ENCODE measurements around the gene CNN3.

Gene CNN3

DNA sequence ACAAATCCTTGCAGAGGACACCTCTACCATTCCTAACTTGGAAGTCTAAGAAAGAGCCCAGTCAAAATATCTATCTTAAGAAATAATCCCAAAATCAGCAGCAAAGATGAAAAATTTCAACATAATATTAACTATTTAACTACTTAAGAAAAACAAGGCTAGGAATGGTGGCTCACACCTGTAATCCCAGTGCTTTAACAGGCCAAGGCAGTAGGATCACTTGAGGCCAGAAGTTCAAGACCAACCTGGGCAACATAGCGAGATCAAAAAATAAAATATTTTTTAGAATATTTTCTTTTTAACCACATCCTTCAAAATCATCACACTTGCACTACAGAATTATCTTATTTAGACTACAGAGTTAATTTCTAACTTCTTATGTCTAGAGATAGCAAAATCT lies 4.9 kb downstream of the CNN3 start:
- no peak for DNase-seq

DNA sequence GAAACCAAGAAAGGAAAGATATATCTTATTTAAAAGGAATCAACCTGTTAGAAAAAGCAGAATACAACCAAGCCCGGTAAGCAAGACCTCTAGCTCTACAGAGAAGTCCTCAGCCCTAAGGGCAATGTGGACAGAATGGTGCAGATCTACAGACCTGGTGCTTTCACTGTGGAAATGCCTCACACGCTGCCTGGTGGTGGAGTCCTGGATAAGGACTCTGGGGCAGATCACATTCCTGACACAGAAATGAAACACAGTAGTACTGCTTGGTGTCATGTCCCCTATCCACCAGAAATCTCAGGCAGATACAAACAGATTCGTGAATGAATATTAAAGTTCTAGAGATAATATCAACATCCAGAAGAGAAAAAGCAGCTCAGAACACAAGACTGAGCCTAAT lies 6.8 kb downstream of the CNN3 start:
- DNase-seq: no peak

DNA sequence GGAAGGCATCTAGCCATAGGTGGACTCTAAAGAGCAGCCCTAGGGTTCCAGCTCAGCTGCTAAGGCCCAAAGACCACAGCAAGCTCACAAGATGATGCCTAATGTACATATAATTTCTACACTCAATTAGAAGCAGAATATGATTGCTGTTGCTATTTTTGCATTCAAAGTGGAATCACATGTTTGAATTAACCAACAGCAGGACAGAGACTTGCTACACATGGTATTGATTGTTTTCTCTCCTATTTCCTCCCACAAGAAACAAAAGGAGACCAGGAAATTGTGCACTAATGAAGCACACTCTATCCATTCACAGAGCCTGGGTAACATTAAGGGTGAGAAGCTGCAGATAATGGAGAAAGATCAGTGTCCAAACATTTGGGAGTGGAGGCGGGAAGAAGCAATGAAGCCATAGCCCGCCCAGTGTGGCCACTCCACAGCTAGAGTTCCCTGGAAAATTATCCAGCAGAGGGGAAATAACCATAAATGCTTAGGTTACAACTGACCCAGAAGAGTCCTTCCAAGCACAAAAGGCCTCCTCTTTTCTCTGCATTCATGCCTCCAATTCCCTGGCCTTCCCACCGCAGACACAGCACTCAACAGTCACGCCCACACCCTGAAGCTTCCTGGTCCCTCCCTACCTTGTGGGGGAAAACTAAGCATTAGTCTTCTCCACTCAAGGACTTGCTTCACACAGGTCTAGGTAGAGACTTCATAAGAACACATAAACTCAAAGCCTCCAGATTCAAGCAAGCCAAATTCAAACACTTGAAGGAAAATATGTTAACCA lies 7.5 kb downstream of the CNN3 start:
- DNase-seq: no peak

DNA sequence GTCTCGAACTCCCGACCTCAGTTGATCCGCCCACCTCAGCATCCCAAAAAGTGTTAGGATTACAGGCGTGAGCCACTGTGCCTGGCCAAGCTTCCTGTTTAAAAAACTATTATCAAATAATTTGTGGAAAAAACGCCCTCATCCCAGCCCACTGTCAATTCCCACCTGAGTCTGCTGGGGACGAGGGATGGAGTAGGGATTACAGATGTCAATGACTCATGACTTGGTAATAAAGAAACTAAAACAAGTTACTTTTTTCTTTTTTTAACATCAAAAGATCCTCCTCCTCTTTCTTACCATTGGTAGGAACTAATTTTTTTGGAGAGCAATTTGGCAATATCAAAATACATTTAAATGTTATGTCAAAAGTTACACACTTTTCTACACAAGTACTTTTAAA lies 9.7 kb downstream of the CNN3 start:
- DNase-seq: no peak

DNA sequence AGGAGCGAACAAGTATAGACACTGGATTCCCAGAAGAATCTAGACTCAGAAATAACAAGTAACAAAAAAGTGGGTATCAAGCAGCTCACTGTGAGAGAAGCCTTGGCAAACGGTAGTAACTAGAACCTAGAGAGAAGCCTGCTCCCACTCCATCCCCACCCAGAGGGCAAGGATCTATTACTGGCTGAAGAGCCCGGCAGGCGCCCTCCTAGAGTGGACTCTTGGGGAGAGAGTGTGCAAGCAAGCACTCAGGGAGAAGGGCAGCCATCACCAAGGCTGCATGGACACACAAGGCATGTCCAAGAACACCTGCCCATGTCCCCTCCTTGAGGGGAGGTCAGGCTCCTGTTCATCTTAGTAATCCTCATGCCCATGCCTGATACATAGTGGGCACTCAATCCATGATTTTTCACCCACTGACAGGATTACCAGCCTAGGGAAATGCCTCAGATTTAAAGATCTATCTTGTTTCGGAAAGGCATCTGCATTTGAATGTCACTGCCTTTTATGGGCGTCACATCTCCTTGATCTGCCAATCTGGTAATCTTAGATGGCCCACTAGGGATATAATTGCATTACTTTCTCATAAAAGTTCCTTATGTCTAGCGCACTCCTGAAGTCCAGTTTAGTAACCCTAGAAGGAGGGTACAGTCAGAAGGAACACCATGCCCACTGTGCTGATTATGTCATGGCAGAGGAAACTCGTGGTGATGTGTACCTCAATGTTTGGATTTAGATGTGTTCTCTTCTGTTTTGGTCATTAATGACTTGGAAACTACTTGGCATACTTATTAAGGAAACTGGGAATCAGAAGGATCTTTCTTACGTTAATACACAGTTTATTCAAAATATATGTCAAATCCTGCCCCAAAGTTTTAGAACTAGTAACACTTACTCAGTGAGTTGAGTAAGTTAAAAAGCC lies 14.4 kb downstream of the CNN3 start:
- no peak for DNase-seq

DNA sequence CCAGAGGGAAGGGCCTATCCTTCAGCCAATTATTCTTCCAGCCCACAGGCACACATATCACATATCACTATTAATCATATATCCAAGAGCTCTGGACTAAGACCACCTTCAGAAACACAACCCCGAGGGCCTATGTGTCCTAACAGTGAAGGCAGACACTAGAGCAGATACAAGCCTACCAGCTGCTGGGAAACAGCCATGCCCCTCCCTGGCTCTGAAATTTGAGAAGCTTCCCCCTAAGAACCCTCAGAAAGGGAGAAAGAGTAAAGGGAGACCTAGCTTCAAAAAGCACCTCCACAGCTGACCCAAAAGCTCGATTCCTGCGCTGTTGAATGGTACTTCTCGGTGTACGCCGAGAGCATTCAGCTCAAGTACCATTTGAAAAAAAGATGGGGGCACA lies 17.4 kb downstream of the CNN3 start:
- no peak for DNase-seq

DNA sequence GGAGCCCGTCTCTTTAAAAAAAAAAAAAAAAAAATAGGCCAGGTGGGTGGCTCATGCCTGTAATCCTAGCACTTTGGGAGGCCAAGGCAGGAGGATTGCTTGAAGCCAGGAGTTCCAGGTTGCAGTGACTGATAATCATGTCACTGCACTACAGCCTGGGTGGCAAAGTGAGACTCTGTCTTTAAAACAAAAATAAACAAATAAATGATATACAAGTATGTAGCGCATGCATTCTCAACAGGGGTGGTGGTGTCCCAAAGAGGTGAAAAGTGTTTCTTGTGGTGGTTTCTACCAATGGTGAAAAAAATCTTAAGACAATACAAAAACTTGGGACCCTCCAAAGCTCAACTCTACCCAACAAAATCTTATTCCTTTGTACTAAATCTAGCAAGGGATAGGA lies 17.9 kb downstream of the CNN3 start:
- DNase-seq: no peak

DNA sequence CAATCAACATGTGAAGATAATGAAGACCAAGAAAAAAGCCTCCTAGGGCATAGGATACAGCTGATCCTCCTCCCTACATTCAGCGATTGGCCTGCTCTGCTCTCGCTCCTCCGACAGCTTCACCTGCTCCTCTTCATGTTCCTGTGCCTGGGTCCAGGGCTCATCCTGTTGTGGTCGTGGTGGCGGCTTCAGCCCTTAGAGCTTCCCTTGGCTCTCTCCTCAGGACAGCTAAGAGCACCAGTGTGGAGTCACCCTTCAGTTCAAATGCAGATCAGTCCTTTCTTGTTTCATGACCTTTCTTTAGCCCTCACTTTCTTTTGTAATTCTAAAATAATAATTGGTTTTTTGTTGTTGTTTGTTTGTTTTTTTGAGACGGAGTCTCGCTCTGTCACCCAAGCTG lies 18.7 kb downstream of the CNN3 start:
- no peak for DNase-seq

DNA sequence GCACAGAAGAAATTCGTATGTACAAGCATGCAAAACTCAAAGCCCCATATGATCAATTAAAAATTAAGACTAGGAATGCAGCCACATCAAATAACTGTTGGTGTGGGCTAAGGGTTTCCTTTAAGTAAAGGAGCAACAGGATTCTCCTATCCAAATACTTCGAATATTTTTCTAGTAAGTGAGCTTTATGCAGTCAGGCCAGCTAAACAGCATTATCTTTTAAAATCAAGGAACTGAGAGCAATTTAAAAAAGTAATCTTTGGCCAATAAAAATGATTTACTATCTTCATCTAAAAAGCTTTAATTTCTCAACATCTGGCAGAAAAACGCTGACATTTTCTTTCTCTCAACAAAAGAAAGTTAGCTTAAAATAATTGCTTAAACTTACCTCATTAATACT lies 19.8 kb downstream of the CNN3 start:
- no peak for DNase-seq

DNA sequence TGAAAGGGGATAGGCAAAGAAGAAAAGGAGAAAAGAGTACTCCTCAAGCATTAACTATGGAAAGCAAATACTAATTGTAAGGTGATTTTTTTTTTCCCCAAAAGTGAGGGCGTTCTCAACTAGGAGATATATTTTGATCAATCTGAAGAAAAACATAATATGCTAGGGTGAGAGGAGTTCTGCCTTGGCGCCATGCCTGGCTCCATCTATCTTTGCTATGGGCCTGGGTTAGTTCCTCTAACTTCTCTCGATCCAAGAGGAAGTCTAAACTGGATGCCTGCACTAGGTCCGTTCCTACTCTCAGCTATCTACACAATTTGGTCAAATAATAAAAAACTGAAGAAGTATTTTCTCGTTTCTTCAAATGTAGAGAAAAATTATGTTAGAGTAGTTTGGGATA lies 20.5 kb downstream of the CNN3 start:
- DNase-seq: no peak

DNA sequence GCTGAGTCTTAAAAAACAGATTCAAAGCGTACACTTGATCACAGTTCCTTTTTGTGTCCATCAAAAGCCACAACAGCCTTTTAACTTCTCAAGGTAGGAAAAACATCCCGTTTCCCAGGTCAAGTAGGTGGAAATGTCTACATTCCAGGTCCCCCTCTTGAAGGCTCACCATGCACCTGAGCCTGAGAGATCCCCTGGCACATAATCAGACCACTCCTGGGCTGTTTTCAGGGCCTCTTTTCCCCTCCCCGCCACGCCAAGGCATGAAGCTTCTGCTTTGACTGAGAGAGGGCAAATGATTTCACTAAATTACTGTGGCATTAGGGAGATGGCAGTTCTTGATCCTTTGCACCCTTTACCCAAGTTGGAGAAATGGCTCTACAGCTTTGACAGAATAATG lies 21.7 kb downstream of the CNN3 start:
- DNase-seq: no peak

DNA sequence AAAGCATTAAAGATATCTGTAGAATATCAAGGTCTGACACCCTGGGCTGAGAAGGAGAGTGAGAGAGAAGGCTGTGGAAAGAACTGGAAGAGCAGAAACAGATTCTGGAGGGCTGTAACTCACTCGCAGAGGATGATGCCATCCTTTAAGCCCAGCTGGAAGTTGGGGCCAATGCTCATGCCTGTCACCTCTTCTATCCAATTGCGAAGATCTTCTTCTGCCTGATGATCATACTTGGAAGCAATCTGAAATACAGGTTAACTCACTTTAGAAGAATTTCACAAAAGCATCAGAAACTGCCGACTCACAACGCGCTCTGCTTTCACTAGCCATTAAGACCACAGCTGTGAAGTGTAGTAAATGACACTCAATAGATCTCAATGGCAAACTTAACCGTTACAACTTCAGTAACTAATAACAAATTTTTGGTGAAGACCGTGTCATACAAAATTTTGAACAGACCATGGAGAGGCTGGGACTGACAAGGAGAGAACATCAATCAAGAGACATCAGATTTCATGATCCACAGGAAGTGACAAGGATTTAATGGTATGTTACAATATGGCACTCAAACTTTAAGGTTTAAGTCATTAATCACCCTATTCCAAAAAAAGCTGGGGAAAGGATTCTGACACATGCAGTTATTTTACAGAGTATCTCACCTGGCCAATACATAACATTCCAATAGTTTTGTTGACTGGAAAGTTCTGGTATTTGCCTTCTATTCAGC lies 23.5 kb downstream of the CNN3 start:
- DNase-seq: no peak

DNA sequence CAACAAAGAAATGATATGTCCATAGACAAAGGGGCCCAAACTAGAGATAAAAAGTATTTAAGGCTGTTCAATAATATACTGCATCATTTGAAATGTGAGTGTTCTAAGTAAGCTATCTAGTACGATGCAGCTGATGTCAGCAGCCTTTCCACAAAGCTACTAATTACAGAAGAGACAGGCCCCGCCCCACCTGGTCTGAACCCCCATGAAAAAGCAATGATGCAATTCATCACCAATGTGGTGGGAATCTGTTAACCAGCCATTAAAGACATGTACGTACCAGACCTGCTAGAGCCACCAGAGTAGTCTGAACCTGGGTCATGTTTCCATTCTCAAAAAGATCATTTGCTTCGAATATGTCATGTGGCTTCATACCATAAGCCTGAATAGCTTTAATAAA lies 25.1 kb downstream of the CNN3 start:
- DNase-seq: no peak

DNA sequence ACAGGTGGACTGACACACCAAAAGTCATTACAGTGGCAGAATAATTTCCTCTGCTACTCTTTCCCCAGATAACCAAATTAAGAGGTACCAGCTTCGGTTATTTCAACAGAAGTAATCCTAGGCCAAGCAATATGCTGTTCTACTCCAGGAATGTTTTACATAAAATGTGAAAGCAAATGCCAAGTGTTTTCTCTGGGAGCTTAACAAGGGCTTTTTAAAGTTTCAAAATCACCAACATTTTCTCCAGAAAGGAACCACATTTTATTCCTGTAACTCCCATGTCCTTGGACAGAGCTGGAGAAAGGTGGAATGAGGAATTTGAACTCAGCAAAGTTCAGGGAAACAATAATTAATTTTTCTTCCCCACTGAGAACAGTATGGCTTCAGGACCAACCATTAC lies 27.2 kb downstream of the CNN3 start:
- DNase-seq: no peak

DNA sequence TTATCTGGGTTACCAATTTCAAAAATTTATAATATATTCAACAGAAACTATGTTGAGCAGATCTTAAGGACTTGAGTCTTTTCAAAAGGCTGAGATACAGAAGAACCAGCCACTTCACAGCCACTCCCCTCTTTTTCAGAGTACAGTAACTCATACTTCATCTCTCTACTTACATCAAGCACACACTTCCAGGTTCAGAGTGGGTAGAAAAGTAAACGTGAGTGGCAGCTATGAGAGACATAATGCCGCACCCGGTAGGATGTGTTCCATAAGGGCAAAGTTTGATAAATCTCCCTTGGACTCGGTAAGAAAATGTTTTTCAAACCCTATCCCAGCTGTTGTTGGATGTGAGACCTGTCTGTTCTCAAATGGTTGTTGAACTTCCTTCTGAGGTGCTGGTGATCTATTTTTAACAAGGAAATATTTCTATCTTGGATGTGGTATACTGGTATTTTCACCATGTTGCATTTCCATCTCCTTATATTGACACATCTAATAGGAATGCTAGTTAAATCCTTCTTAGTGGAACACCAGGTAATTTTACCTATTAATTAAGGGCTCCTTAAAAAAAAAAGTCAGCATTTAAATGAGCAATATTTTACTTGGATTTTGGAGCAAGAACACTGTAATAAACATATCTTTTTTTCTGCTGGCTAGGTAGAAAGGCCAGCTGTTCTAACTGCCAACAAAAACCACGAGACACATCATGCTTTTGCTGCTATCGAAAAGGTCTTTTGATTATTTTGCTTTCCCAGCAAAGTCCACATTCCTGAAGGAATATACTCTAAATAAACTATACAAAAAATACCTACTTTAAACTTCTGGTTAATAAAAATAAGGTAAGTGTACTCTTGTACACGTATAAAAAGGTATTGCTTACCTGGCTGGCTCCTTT lies 28.2 kb downstream of the CNN3 start:
- DNase-seq: no peak

DNA sequence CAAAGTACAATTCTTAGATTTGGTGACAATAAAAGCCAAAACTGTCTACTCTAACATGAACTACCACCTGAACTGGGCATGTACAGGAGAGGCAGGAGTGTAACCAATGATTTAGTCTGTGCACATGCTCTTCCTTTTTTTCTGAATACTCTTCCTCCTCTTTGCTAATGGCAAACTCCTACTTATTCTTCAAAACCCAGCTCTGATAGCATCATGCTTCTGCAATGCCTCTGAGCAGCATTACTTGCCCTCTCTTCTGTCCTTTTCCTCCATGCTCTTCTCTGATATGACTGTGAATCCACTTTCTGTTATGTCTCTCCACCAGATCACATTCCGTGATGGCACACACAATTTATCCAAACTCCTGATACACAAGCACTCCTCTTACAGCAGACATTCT lies 31.4 kb downstream of the CNN3 start:
- no peak for DNase-seq

DNA sequence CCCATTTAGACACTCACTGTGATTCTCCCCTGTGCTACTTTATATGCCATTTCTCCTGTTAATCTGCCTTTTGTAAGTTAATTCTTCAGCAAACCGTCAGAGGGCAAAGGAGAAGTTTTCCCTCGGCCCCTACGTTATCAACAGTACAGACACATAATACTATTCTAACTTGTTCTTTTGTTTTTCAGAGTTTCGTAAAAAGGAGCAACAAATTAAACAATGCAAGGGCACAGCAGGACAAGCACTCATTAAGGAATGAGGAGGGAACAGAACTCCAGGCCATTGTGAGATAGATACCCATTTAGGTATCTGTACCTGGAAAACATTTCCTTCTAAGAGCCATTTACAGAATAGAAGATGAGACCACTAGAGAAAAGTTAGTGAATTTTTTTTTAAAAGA lies 32.3 kb downstream of the CNN3 start:
- no peak for DNase-seq

DNA sequence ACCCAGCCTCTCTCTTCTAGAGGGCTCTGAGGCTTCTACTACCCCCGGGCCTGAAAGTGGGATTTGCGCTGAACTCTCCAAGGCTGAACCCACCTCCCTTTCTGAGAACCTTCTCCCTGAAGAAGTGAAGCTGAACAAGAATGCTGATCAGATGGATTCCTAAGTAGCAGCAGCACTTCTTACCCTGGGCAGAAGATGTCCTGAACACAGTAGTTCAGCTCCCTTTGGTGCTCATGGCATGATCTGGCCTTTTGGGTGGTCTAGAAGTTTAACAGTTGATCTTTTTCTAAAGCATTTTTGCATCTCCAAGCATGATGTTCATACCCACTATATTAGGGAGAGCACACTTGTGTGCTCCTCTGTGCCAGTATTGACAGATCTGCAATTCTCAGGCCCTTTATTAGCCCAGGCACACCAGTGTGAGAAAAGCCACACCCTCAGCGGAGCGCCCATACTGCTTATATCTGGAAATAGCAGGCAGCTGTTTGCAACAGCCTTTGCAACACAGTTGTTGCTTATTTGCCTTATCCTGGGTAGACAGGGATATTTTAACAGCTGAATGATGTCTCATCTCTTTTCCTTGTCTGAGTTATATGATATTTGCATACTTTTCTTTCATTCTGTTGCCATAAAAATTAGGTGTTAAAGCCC lies 34.2 kb downstream of the CNN3 start:
- DNase-seq: no peak

DNA sequence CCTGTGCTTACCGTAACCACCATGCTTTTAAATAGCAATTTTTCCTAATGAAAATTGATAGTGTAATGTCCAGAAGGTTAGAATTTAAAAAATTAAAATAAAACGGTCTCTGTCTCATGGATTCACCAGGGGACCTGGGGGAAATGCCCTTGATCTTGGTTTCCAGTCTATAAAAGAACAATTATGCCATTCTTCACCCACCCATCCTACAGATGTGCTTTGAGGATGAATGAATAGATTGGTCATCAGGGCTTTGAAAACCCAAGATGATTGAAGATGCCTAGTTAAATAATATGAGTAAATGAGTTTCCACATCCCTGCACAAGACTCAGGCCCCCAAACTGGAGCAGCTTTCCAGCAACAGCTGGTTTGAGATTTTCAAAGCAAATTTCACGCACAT lies 38.7 kb downstream of the CNN3 start:
- DNase-seq: no peak

DNA sequence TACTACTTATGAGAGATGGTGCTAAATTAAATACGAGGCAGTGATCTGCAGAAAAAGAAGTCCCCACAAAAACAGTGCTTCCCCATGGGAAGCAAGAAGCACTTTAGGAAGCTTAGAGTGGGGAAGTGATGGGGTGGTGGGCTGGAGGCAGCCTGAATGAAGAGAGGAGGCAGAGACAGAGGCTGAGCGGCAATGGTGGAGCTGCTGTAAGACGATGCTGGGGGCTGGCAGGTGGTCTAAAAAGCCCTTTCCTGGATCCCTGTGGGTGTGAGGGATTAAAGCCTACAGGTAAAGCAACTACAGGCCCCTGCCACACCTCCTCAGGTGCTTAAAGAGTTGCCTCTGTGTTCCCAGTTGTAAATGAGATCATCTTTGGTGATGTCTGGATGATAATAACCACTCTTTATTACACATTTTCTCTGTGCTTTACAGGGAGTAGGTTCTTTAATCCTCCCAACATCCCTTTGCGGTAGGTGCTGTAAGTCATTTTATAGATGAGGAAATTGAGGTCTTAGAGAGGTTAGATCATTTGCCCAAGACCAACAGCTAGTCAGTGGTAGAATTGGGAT lies 39.2 kb downstream of the CNN3 start:
- no peak for DNase-seq

DNA sequence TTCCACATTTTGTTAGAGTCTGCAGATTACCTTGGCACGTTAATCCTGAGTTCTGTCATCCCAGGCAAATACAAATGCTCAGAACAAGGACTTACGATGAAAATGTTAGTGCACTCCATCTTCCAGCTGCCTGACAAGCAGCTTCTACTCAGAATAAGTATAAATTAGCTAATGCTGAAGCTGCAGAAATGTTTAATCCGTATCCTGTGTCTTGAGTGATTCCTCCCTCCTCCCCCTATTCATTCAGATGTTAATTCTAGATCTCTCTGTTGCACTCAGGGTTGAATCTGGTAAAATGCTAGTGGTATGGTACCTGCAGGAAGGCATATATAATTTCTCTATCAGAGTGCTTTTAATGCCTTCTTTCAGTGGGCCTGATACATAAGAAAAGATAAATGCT lies 39.8 kb downstream of the CNN3 start:
- DNase-seq: no peak

DNA sequence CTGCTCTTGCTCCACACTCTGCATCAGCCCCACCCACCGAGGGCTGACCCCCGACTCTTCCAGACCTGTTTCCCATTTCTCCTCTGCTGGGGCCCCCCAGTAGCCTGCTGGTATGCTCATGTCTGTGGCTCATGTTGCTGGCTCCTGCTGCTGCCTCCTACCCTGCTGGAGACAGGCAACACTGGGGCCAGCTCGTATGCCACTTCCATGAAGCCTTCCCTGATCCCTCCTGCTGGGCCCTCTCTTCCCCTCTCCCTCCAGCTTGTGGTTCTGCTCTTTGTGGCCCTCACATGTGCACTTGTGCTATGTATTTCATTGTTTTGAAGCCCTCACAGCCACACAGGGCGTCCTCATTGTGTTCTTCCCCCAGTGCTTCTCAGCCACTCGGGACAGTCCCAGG lies 40.5 kb downstream of the CNN3 start:
- no peak for DNase-seq

Data from stimulated activated CD4-positive, alpha-beta T cell treated with anti-CD3 and anti-CD28 coated beads, Interleukin-1b, Interleukin-23, amount 100 ng/mL, for 48 hours (primary cell).